HG03175 (cell line): ENCODE results near the gene GBP7.
"Not testable (repeated sequence)": the region's sequence is repeated elsewhere in the genome, so short reads cannot be mapped to it uniquely, and the experiment has no call there.

Source experiments
- ATAC-seq: cut with Tn5 transposase; IDR thresholded peaks from one replicate; pipeline ENCODE4 v1.9.1; 2021; ENCODE audit warnings: mild to moderate bottlenecking, moderate library complexity; ENCODE audit not compliant: unreplicated experiment

The GBP7 gene

GRCh38 chr1:89171067-89171438, 4.8 kb downstream of the GBP7 start:
- peak; percentile 46 for ATAC-seq

- no peak for ATAC-seq
Measured at GRCh38 chr1:89170170-89171066, 5.4 kb downstream of the GBP7 start.

GRCh38 chr1:89169166-89169565, 6.6 kb downstream of the GBP7 start:
- no peak for ATAC-seq

- ATAC-seq = no peak
Measured at GRCh38 chr1:89167590-89168230, 8.1 kb downstream of the GBP7 start.

- no peak for ATAC-seq
Measured at GRCh38 chr1:89166705-89167104, 9.1 kb downstream of the GBP7 start.

- ATAC-seq = no peak
Measured at GRCh38 chr1:89165811-89166210, 10.0 kb downstream of the GBP7 start.

- ATAC-seq = no peak
Measured at GRCh38 chr1:89151047-89151446, 24.8 kb downstream of the GBP7 start.

- no peak for ATAC-seq
Measured at GRCh38 chr1:89149976-89150375, 25.8 kb downstream of the GBP7 start.

- no peak for ATAC-seq
Measured at GRCh38 chr1:89149229-89149628, 26.6 kb downstream of the GBP7 start.

- no peak for ATAC-seq
Measured at GRCh38 chr1:89147678-89148658, 27.8 kb downstream of the GBP7 start.

GRCh38 chr1:89146721-89147120, 29.1 kb downstream of the GBP7 start:
- ATAC-seq = no peak

GRCh38 chr1:89143484-89143883, 32.3 kb downstream of the GBP7 start:
- ATAC-seq = no peak

GRCh38 chr1:89142160-89142559, 33.6 kb downstream of the GBP7 start:
- ATAC-seq = no peak

GRCh38 chr1:89133747-89134146, 42.1 kb downstream of the GBP7 start:
- no peak for ATAC-seq

- ATAC-seq = no peak
Measured at GRCh38 chr1:89130716-89131115, 45.1 kb downstream of the GBP7 start.

GRCh38 chr1:89129911-89130310, 45.9 kb downstream of the GBP7 start:
- ATAC-seq = no peak

GRCh38 chr1:89128003-89128458, 47.8 kb downstream of the GBP7 start:
- not testable (repeated sequence) for ATAC-seq

- not testable (repeated sequence) for ATAC-seq
Measured at GRCh38 chr1:89126602-89127565, 48.9 kb downstream of the GBP7 start.

GRCh38 chr1:89125913-89126580, 49.8 kb downstream of the GBP7 start, which contains the start of gene GBP2:
TSS of gene GBP2 (minus strand) at chr1:89126114. CDS start at chr1:89121966, 4,148 bp downstream.
- ATAC-seq = peak; percentile 66
